PFSK-1 (cell line): Measurements from ENCODE around the gene CBS.

Source experiments
- POLR2AphosphoS5 ChIP-seq: IDR thresholded peaks from 2 replicates; pipeline ENCODE4 v1.6.1; 2012; ENCODE audit warnings: low read depth, mild to moderate bottlenecking, control low read depth, low read length, moderate library complexity
- REST ChIP-seq, 2 experiments: IDR thresholded peaks; 2 replicates each; pipeline versions ENCODE4 v1.6.1 to v1.8.0; 2011 to 2012; ENCODE audit warnings: low read depth in 2 of 2, low read length in 2 of 2, control low read depth in 1 of 2, inconsistent platforms in 1 of 2, mild to moderate bottlenecking in 1 of 2, moderate library complexity in 1 of 2; ENCODE audit not compliant: insufficient read depth in 1 of 2
- TAF1 ChIP-seq: IDR thresholded peaks from 2 replicates; pipeline ENCODE4 v1.6.1; 2012; ENCODE audit warnings: low read length, control low read depth, borderline replicate concordance; ENCODE audit not compliant: insufficient read depth

GRCh38 chr21:43021756-43022600 lies 53.7 kb downstream of the CBS start:
- TF ChIP-seq REST (IDR thresholded peaks at IDR 0.05; ENCODE audit: insufficient read depth in 1 of 2, low read depth in 2 of 2, low read length in 2 of 2) = no peak
- TF ChIP-seq POLR2AphosphoS5 = no peak
- no peak for TF ChIP-seq TAF1
